GM18526 (cell line): ENCODE results near the gene GTF2A2.

Source experiments
- POLR2A ChIP-seq: IDR thresholded peaks from 3 replicates; pipeline ENCODE4 v1.6.1; 2011; ENCODE audit not compliant: insufficient read length; ENCODE audit errors: extremely low read depth

GTF2A2 gene

GRCh38 chr15:59680346-59680745 lies 23.0 kb upstream of the GTF2A2 start:
- TF ChIP-seq POLR2A, result no peak

- no peak for TF ChIP-seq POLR2A
These were observed 21.3 kb upstream of the GTF2A2 start for GRCh38 chr15:59678620-59679019.

- no peak for TF ChIP-seq POLR2A
These were observed 20.9 kb upstream of the GTF2A2 start for GRCh38 chr15:59678172-59678571.

GRCh38 chr15:59676565-59676964 lies 19.2 kb upstream of the GTF2A2 start:
- no peak for TF ChIP-seq POLR2A

- TF ChIP-seq POLR2A, result no peak
These were observed 17.1 kb upstream of the GTF2A2 start for GRCh38 chr15:59674361-59674877.

GRCh38 chr15:59668556-59668955 lies 11.2 kb upstream of the GTF2A2 start:
- no peak for TF ChIP-seq POLR2A

- TF ChIP-seq POLR2A, result no peak
These were observed 4.9 kb upstream of the GTF2A2 start for GRCh38 chr15:59662260-59662659.

- TF ChIP-seq POLR2A, result no peak
These were observed 2.1 kb upstream of the GTF2A2 start for GRCh38 chr15:59659366-59659765.

GRCh38 chr15:59657635-59658125 lies 365 bp upstream of the GTF2A2 start:
- TF ChIP-seq POLR2A, result no peak

GRCh38 chr15:59654046-59654445 lies 3.3 kb downstream of the GTF2A2 start:
- TF ChIP-seq POLR2A, result no peak

GRCh38 chr15:59649603-59650002 lies 7.7 kb downstream of the GTF2A2 start:
- TF ChIP-seq POLR2A, result no peak

- TF ChIP-seq POLR2A, result no peak
These were observed 10.2 kb downstream of the GTF2A2 start for GRCh38 chr15:59647085-59647484.

- no peak for TF ChIP-seq POLR2A
These were observed 11.0 kb downstream of the GTF2A2 start for GRCh38 chr15:59646277-59646676.

- TF ChIP-seq POLR2A, result no peak
These were observed 12.6 kb downstream of the GTF2A2 start for GRCh38 chr15:59644756-59645155.

- TF ChIP-seq POLR2A, result no peak
These were observed 15.0 kb downstream of the GTF2A2 start for GRCh38 chr15:59642351-59642750.

- no peak for TF ChIP-seq POLR2A
These were observed 21.1 kb downstream of the GTF2A2 start for GRCh38 chr15:59636184-59636583.

- no peak for TF ChIP-seq POLR2A
These were observed 24.6 kb downstream of the GTF2A2 start for GRCh38 chr15:59632714-59633113.
